K562 (cell line): ENCODE measurements around the gene PPP2R5A. TPM values are rescaled to one million over a fixed set of nuclear protein-coding genes. Genes with fewer than 3 reads are reported as not detected.
A peak's percentile ranks its signal among the peaks of the same experiment; 100 is the strongest.

Source experiments
- ATAC-seq: fragments of 200-7000 bp; cut with Tn5 transposase; 3 replicates; pipeline ENCODE4 v1.9.1; 2020; ENCODE audit warnings: moderate library complexity
- BruUV-seq: library from RNA; stranded (reverse); fragments of 400-500 nt; replicated peaks from 2 replicates; lab custom pipeline; 2021; lab: Mats Ljungman, UMichigan
- CTCF ChIA-PET: fragments of 300-600 bp; formaldehyde crosslinking; extraction: SDS; loops from one replicate; lab custom pipeline; 2021; ENCODE audit warnings: low intra/inter-chr PET ratio; lab: Yijun Ruan, JAX
- POLR2A ChIA-PET: fragments of 300-600, 350-650 bp; sonication (Branson Sonifier 250); formaldehyde crosslinking; extraction: SDS; loops from one replicate; lab custom pipeline; 2021; ENCODE audit warnings: antibody characterized with exemption, inconsistent platforms; lab: Yijun Ruan, JAX
- DNase-seq, 4 experiments: peaks; one replicate each; pipeline versions ENCODE4 v3.0.0 to v3.0.0-alpha.2; 2011 to 2018; ENCODE audit warnings: low spot score in 3 of 4, mixed read lengths in 3 of 4; ENCODE audit errors: extremely low read depth in 1 of 4
- FAIRE-seq: peaks from 2 replicates; lab custom pipeline; 2011; peaks lifted over from hg19 to GRCh38; lab: Jason Lieb, UNC
- H2AFZ ChIP-seq: 2 replicates; pipeline ENCODE4 v1.6.0; 2011; ENCODE audit warnings: low read depth, low read length, control low read depth, inconsistent platforms
- H3K27ac ChIP-seq: fragments of 200-600 bp; 3 replicates; pipeline ENCODE4 v1.8.0; 2011; ENCODE audit warnings: low read depth, mild to moderate bottlenecking, control low read depth, inconsistent platforms, low read length, moderate library complexity, mixed read lengths; ENCODE audit errors: extremely low read depth
- H3K27me3 ChIP-seq, 2 experiments: fragments of 300-600 bp in 1 of 2; 2 replicates in 1 of 2; 3 replicates in 1 of 2; pipeline versions ENCODE4 v1.6.0 to v1.8.0; 2011; ENCODE audit warnings: inconsistent platforms in 2 of 2, low read length in 2 of 2, mild to moderate bottlenecking in 1 of 2, mixed read lengths in 1 of 2, moderate library complexity in 1 of 2; ENCODE audit not compliant: control insufficient read depth in 2 of 2, insufficient read depth in 2 of 2
- H3K36me3 ChIP-seq: fragments of 300-600 bp; 3 replicates; pipeline ENCODE4 v1.8.0; 2011; ENCODE audit warnings: mild to moderate bottlenecking, low read length, inconsistent platforms; ENCODE audit not compliant: control insufficient read depth, insufficient read depth
- H3K4me1 ChIP-seq, 2 experiments: fragments of 200-600 bp in 1 of 2; replicated peaks in 1 of 2; 2 replicates in 1 of 2; 3 replicates in 1 of 2; pipeline versions ENCODE4 v1.5.1 to v1.8.0; 2011; ENCODE audit warnings: inconsistent platforms in 2 of 2, low read length in 2 of 2, mild to moderate bottlenecking in 1 of 2, mixed read lengths in 1 of 2, moderate library complexity in 1 of 2; ENCODE audit not compliant: control insufficient read depth in 2 of 2, insufficient read depth in 2 of 2
- H3K4me2 ChIP-seq: 2 replicates; pipeline ENCODE4 v1.6.1; 2011; ENCODE audit warnings: low read length, control low read depth, inconsistent platforms, mixed read lengths; ENCODE audit not compliant: insufficient read depth
- H3K4me3 ChIP-seq: fragments of 200-600 bp; sonication (generic), shearing (Covaris generic); 2 replicates; pipeline ENCODE4 v1.5.1; 2016; ENCODE audit warnings: control low read depth, inconsistent platforms
- H3K79me2 ChIP-seq: fragments of 200-600 bp; 3 replicates; pipeline ENCODE4 v1.8.0; 2011; ENCODE audit warnings: low read length, inconsistent platforms; ENCODE audit not compliant: control insufficient read depth, insufficient read depth
- H3K9ac ChIP-seq, 2 experiments: 2 replicates each; pipeline versions ENCODE4 v1.6.0 to v1.6.1; 2011; ENCODE audit warnings: low read depth in 2 of 2, low read length in 2 of 2, control low read depth in 1 of 2, inconsistent platforms in 1 of 2, mild to moderate bottlenecking in 1 of 2, mixed read lengths in 1 of 2; ENCODE audit not compliant: insufficient read depth in 1 of 2
- H3K9me1 ChIP-seq: one replicate; pipeline ENCODE4 v1.6.0; 2011; ENCODE audit warnings: inconsistent platforms, mild to moderate bottlenecking, low read length, moderate library complexity; ENCODE audit not compliant: control insufficient read depth, insufficient read depth
- H3K9me3 ChIP-seq: replicated peaks from 2 replicates; pipeline ENCODE4 v1.5.1; 2011; ENCODE audit warnings: low read depth, low read length, inconsistent platforms; ENCODE audit not compliant: control insufficient read depth, insufficient read depth
- H4K20me1 ChIP-seq: replicated peaks from 2 replicates; pipeline ENCODE4 v1.6.1; 2011; ENCODE audit warnings: low read length, inconsistent platforms, mixed read lengths; ENCODE audit not compliant: control insufficient read depth, insufficient read depth
- CHD4 ChIP-seq: fragments of 200-600 bp; sonication (generic); IDR thresholded peaks from 3 replicates; pipeline ENCODE4 v1.6.1; 2012; ENCODE audit warnings: low read depth, mild to moderate bottlenecking, mixed read lengths, low read length, inconsistent platforms; ENCODE audit not compliant: insufficient read depth, insufficient replicate concordance, poor library complexity, severe bottlenecking
- FOXA3 ChIP-seq, 2 experiments: fragments of 450-650 bp in 1 of 2; sonication (generic) in 1 of 2; formaldehyde crosslinking; IDR thresholded peaks in 1 of 2; conservative IDR thresholded peaks in 1 of 2; 2 replicates each; pipeline versions ENCODE4 v1.4.0 to v1.8.0; 2020 to 2022; ENCODE audit warnings: mild to moderate bottlenecking in 2 of 2, missing genetic modification reagents in 1 of 2
- MEIS2 ChIP-seq: fragments of 450-650 bp; IDR thresholded peaks from 2 replicates; pipeline ENCODE4 v1.6.1; 2014; ENCODE audit warnings: mild to moderate bottlenecking; ENCODE audit not compliant: partially characterized antibody
- MXI1 ChIP-seq: IDR thresholded peaks from 2 replicates; pipeline ENCODE4 v1.6.1; 2011; ENCODE audit warnings: low read depth, mild to moderate bottlenecking, improper control_type of control experiment, low read length
- NFYB ChIP-seq: IDR thresholded peaks from 2 replicates; pipeline ENCODE4 v1.6.1; 2011; ENCODE audit warnings: mild to moderate bottlenecking, moderate library complexity; ENCODE audit not compliant: insufficient read length; ENCODE audit errors: extremely low read depth
- PPARD ChIP-seq: fragments of 250-450 bp; sonication (Bioruptor Pico); IDR thresholded peaks from 2 replicates; pipeline ENCODE4 v1.8.0; 2022; ENCODE audit warnings: inconsistent platforms, mild to moderate bottlenecking, moderate library complexity
- SMARCA4 ChIP-seq: fragments of 450-650 bp; IDR thresholded peaks from 2 replicates; pipeline ENCODE4 v1.6.1; 2016
- XRCC3 ChIP-seq: fragments of 450-650 bp; IDR thresholded peaks from 2 replicates; pipeline ENCODE4 v1.6.1; 2017; ENCODE audit warnings: mild to moderate bottlenecking, moderate library complexity
- WGBS: fragments of 100-300 bp; shearing (Covaris generic); methylation state at CpG from one replicate; pipeline ENCODE4 v1.1.6; 2016; ENCODE audit warnings: low coverage, mixed read lengths; ENCODE audit not compliant: insufficient coverage; ENCODE audit errors: missing lambda C conversion rate; 5-methylcytosine and 5-hydroxymethylcytosine counted together
- in situ Hi-C: fragments of 300-500 bp; cut with MboI; formaldehyde crosslinking; loops from 4 replicates; pipeline ENCODE4 v1.15.0; 2018; ENCODE audit warnings: inconsistent platforms, mixed read lengths
- intact Hi-C: fragments of 100-400 bp; cut with micrococcal nuclease; formaldehyde crosslinking; loops from 2 replicates; pipeline ENCODE4 v1.14.2; 2022
- polyA plus RNA-seq, 8 experiments: library from polyadenylated mRNA; depleted of rRNA in 4 of 8; stranded (reverse) in 5 of 8; unstranded in 3 of 8; fragments of >200 nt; fragmentation: Nextera tagmentation in 2 of 8; fragmentation: Illumina TruSeq in 1 of 8; extraction: Ambion mirVana in 2 of 8; extraction: Trizol in 1 of 8; gene quantifications; 2 replicates each; pipeline versions ENCODE4 v1.2.1 to v1.2.3, GENCODE V29; 2011 to 2014; ENCODE audit warnings: inconsistent platforms in 1 of 8, missing spikeins in 1 of 8
- total RNA-seq, 7 experiments: library from RNA; depleted of rRNA in 6 of 7; stranded (reverse); fragments of >200 nt in 6 of 7; fragmentation: Illumina TruSeq in 2 of 7; extraction: Trizol in 2 of 7; gene quantifications; 2 replicates each; pipeline versions ENCODE4 v1.2.1 to v1.2.3, GENCODE V29; 2011 to 2021; ENCODE audit warnings: low replicate concordance in 1 of 7
- TF ChIP-seq, protein P1 (sequence below): fragments of 450-650 bp; formaldehyde crosslinking; IDR thresholded peaks from 2 replicates; pipeline ENCODE4 v1.4.0; 2022; ENCODE audit warnings: missing genetic modification characterization

The PPP2R5A gene
- total and polyA plus RNA-seq, 9 of the 15 experiments (the other 6 are each of a cell fraction or from before 2014, with no cell fraction given), result 26.9 to 106 (median 64.3) TPM

DNA sequence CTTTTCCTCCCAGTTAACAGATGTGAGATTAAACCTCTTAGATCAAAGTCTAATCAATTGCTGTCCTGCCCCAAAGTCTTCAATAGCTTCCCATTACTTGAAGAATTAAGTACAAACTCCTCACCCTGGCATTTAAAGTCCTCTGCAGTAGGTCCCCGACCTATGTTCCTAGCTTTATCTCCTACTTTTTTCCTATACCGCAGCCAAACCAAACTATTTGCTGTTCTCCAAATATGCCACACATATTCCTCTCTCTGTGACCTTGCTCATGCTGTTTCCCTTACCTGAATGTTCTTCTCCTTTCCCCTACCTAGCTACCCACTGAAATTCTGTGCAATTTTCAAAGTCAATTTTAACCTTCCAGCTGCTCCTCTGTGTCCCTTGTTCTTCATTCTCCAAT is 14.0 kb upstream of the PPP2R5A start:
- H3K9me3 ChIP-seq, result no peaks in the 10 kb centered on the region
- CTCF ChIA-PET, result no interaction called here
- no peaks in the 10 kb centered on the region for H3K79me2 ChIP-seq
- no peak overlapping the region for H3K9ac ChIP-seq
- no TSS peak for BruUV-seq
- no peaks in the 10 kb centered on the region for H3K4me1 ChIP-seq
- no peak for DNase-seq
- no peaks in the 10 kb centered on the region for H3K36me3 ChIP-seq
- no peak for FAIRE-seq
- intact Hi-C loops, result no loop called here
- in situ Hi-C loops, result no loop called here
- no peak overlapping the region for H3K4me2 ChIP-seq
- H3K4me3 ChIP-seq, result no peak overlapping the region
- WGBS, result 38% methylated on average over 2 of the region's 2 CpGs
- TF ChIP-seq MEIS2, result no peak
- TF ChIP-seq MXI1, result no peak
- TF ChIP-seq, all 486 proteins: peak for 0
- H3K27me3 ChIP-seq, result no peaks in the 10 kb centered on the region
- ATAC-seq, result no peak
- no peaks in the 10 kb centered on the region for H3K9me1 ChIP-seq
- H4K20me1 ChIP-seq, result no peaks in the 10 kb centered on the region
- H2AFZ ChIP-seq, result no peak overlapping the region
- POLR2A ChIA-PET, result interaction anchor here (0.7 to 2.6 kb wide), 4 partner anchors 10 to 81 kb away, joined by 3 to 10 read pairs (median 4); no protein-coding TSS in a partner anchor
- no peak overlapping the region for H3K27ac ChIP-seq

DNA sequence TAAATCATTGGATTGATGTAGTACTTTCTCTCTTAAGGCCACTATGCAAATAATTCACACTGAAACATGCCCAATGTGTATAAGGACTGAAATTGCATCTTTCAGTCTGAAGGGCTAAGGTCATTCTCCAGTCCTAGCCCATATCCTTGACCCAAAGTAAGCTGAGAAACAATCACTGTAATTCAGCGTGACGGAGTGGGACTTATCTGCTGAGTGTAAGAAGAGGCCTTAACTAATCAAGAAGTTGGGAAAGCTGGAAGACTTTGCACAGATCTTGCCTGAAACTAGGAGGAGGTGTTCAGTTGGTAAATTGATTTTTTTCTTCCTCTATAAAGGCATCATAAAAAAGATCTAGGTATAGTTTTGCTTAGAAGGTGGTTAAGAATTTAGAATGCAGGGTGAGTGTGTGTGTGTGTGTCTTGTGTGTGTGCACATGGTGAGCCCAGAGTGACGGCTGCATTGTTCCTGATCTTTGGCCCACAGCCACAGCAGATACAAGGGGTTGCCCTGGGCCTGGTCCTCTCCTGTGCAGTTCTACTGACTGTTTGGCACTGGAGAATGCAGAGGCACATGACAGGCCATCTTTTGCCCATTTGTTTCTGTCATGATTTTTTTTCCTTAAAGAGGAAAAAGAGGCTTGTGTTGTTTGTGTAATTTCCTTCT is 13.3 kb upstream of the PPP2R5A start:
- Histone ChIP-seq H3K4me1 (no peaks in the 10 kb centered on the region), H3K4me2 (no peak overlapping the region), H3K27ac (no peak overlapping the region), H4K20me1 (no peaks in the 10 kb centered on the region), H3K9me1 (no peaks in the 10 kb centered on the region), H3K9me3 (no peaks in the 10 kb centered on the region), H3K36me3 (no peaks in the 10 kb centered on the region), H3K27me3 (no peaks in the 10 kb centered on the region), H3K4me3 (no peak overlapping the region), H3K79me2 (no peaks in the 10 kb centered on the region), H3K9ac (no peak overlapping the region), H2AFZ (no peak overlapping the region)
- CTCF ChIA-PET, result no interaction called here
- FAIRE-seq (no peak), DNase-seq (no peak), ATAC-seq (peak; percentile 15; the same call in 1 of the 3 replicates)
- no TSS peak for BruUV-seq
- 34% methylated on average over 3 of the region's 3 CpGs for WGBS
- in situ Hi-C loops, result no loop called here
- POLR2A ChIA-PET, result interaction anchor here (0.7 to 2.6 kb wide), 3 partner anchors 11 to 81 kb away, joined by 3 to 10 read pairs (median 4); no protein-coding TSS in a partner anchor
- intact Hi-C loops, result no loop called here
- TF ChIP-seq, protein P1, sequence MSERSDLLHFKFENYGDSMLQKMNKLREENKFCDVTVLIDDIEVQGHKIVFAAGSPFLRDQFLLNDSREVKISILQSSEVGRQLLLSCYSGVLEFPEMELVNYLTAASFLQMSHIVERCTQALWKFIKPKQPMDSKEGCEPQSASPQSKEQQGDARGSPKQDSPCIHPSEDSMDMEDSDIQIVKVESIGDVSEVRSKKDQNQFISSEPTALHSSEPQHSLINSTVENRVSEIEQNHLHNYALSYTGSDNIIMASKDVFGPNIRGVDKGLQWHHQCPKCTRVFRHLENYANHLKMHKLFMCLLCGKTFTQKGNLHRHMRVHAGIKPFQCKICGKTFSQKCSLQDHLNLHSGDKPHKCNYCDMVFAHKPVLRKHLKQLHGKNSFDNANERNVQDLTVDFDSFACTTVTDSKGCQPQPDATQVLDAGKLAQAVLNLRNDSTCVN (CRISPR knock-in tag), result no peak
- no peak for TF ChIP-seq XRCC3
- no peak for TF ChIP-seq CHD4
- TF ChIP-seq SMARCA4, result no peak
- TF ChIP-seq FOXA3 (CRISPR knock-in tag; conservative IDR thresholded peaks at IDR 0.05 in 1 of 2, IDR thresholded peaks at IDR 0.05 in 1 of 2), result no peak
- no peak for TF ChIP-seq NFYB
- no peak for TF ChIP-seq PPARD (CRISPR knock-in tag)
